ENCODE data around the gene EXOC6B.

EXOC6B gene

DNA sequence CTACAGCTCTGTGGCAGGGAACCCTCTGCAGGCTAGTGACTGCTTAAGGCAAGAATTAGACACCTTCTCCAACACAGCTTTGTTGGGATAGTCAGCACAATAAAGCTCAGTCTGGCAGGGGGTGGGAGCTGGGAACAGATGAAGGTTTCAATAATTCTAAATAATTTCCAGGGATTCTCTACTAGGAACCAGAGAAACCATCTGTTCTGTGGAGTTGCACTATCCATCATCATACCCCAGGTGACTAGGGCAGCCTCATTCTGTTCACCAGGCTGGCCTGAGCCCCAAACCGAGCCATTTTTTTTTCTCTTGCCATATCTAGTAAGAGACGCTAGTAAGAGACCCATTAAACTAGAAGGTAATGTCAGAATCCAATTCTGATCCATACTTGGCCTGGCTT is 642.4 kb downstream of the EXOC6B start:
- no peak for TF ChIP-seq POLR2AphosphoS5 (IDR thresholded peaks at IDR 0.05; ENCODE audit: borderline replicate concordance, low read depth, low read length)
- Histone ChIP-seq H3K4me3 (no peak overlapping the region), H3K9ac (ENCODE audit: insufficient read length) (no peak overlapping the region)

DNA sequence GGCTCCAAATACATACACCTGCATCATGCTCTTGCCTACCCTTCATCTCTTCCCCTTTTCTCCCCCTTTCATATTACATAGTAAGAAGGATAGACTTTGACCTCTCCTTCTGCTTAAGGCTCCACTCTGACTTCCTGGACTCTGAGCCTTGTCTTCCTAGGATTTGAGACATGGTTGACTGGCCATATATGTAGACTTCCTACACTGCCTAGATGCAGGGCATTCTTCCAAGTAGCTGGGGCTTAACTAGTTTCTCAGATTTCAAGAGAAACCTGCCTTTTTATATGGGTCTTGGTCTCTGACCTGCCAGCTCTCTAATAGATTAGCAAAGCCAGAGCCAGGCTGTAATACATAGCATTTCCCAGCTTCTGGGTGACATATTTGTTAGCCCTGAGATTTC is 642.8 kb downstream of the EXOC6B start:
- H3K4me3 ChIP-seq = no peak overlapping the region
- TF ChIP-seq EZH2 (IDR thresholded peaks at IDR 0.05) = no peak
- no peak for TF ChIP-seq FOXP2 (optimal IDR thresholded peaks at IDR 0.05; ENCODE audit: control extremely low read depth, extremely low read length, insufficient read depth)
- no peak for TF ChIP-seq POLR2AphosphoS5 (IDR thresholded peaks at IDR 0.05; ENCODE audit: borderline replicate concordance, low read depth, low read length)
- no peak overlapping the region for H3K9ac ChIP-seq (ENCODE audit: insufficient read length)
- H3K36me3 ChIP-seq (ENCODE audit: insufficient read depth, low read length) = peaks cover 3% of the 10 kb centered on the region; the same call in 1 of the 2 replicates
- H3K9me3 ChIP-seq (ENCODE audit: low read depth, low read length) = no peaks in the 10 kb centered on the region
- H3K27ac ChIP-seq = no peak overlapping the region
- no peak for DNase-seq (ENCODE audit: low read depth, low spot score)

More for the DNA sequence above, 642.4 kb downstream of the EXOC6B start:
- Histone ChIP-seq H3K9me3 (ENCODE audit: low read depth, low read length) (no peaks in the 10 kb centered on the region), H3K36me3 (ENCODE audit: insufficient read depth, low read length) (peaks cover 3% of the 10 kb centered on the region; the same call in 1 of the 2 replicates), H3K27ac (no peak overlapping the region)
- DNase-seq (ENCODE audit: low read depth, low spot score) = no peak

DNA sequence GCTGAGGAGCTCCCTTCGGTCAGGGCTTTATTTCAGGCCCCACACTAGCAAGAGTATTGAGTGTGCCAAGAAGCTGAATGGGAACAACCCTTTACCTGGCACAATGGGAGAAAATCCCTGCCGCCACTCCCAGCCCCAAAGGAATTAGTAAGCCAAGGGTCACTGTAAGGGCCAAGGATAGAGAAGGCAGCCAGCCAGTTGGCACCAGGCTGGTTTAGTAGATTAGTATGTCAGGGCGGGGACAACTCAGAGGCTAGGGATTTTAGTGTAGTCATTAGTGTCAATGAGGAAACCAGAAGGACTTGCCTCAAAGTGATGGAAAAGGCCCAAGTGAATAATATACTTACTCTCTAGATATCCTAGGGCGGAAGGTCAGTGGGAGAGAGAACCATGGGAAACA is 643.3 kb downstream of the EXOC6B start:
- Histone ChIP-seq H3K4me3 (no peak overlapping the region), H3K36me3 (ENCODE audit: insufficient read depth, low read length) (peaks cover 3% of the 10 kb centered on the region; the same call in 1 of the 2 replicates), H3K27ac (no peak overlapping the region), H3K9ac (ENCODE audit: insufficient read length) (no peak overlapping the region), H3K9me3 (ENCODE audit: low read depth, low read length) (no peaks in the 10 kb centered on the region)
- TF ChIP-seq FOXP2 (optimal IDR thresholded peaks at IDR 0.05; ENCODE audit: control extremely low read depth, extremely low read length, insufficient read depth) (no peak), POLR2AphosphoS5 (IDR thresholded peaks at IDR 0.05; ENCODE audit: borderline replicate concordance, low read depth, low read length) (no peak), EZH2 (IDR thresholded peaks at IDR 0.05) (no peak)
- no peak for DNase-seq (ENCODE audit: low read depth, low spot score)

DNA sequence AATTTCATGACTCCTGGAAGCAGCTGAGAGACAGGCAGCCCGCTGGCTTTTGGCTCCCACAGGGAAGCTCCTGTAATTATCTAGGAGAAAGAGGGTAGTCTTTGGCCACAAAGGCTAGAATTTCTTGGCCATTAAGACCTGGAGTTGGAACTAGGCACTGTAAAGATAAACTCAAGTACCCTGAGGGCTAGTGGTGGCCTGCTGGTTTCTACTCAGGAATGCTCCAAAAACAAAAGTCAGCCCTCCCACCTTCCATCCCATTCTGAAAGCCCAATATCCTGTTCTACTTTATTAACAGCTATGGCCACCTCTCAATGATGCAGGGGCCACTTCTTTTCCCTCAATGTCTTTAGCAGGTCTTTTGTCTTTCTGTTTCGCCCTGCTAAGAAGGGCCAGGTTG is 644.2 kb downstream of the EXOC6B start:
- H3K36me3 ChIP-seq (ENCODE audit: insufficient read depth, low read length) = peaks cover 3% of the 10 kb centered on the region; the same call in 1 of the 2 replicates
- H3K9me3 ChIP-seq (ENCODE audit: low read depth, low read length) = no peaks in the 10 kb centered on the region
- H3K9ac ChIP-seq (ENCODE audit: insufficient read length) = no peak overlapping the region
- H3K4me3 ChIP-seq = no peak overlapping the region
- H3K27ac ChIP-seq = no peak overlapping the region
- no peak for TF ChIP-seq FOXP2 (optimal IDR thresholded peaks at IDR 0.05; ENCODE audit: control extremely low read depth, extremely low read length, insufficient read depth)
- no peak for TF ChIP-seq EZH2 (IDR thresholded peaks at IDR 0.05)
- no peak for TF ChIP-seq POLR2AphosphoS5 (IDR thresholded peaks at IDR 0.05; ENCODE audit: borderline replicate concordance, low read depth, low read length)
- no peak for DNase-seq (ENCODE audit: low read depth, low spot score)

DNA sequence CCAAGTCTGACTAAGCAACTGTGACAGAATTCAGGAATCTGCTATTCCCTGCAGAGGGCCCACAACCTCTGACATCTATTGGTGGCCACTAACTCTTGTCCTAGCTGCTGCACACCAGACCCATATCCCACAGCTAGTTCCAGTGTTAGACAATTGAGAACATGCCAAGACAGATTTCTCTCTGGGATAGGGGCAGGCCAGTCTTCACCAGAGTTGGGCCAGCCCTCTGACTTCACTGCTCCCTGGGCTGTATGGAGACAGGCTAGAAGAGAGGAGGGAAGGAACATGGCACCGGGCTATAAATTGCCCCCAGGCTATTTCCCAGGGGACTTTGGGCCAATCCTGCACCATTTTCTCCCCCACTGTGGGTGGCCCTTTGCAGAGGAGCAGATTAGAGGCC is 645.5 kb downstream of the EXOC6B start:
- DNase-seq (ENCODE audit: low read depth, low spot score) = no peak
- Histone ChIP-seq H3K9me3 (ENCODE audit: low read depth, low read length) (no peaks in the 10 kb centered on the region), H3K27ac (no peak overlapping the region), H3K36me3 (ENCODE audit: insufficient read depth, low read length) (peaks cover 6% of the 10 kb centered on the region; the same call in 1 of the 2 replicates), H3K4me3 (no peak overlapping the region), H3K9ac (ENCODE audit: insufficient read length) (no peak overlapping the region)
- no peak for TF ChIP-seq POLR2AphosphoS5 (IDR thresholded peaks at IDR 0.05; ENCODE audit: borderline replicate concordance, low read depth, low read length)
- TF ChIP-seq FOXP2 (optimal IDR thresholded peaks at IDR 0.05; ENCODE audit: control extremely low read depth, extremely low read length, insufficient read depth) = no peak
- TF ChIP-seq EZH2 (IDR thresholded peaks at IDR 0.05) = no peak

DNA sequence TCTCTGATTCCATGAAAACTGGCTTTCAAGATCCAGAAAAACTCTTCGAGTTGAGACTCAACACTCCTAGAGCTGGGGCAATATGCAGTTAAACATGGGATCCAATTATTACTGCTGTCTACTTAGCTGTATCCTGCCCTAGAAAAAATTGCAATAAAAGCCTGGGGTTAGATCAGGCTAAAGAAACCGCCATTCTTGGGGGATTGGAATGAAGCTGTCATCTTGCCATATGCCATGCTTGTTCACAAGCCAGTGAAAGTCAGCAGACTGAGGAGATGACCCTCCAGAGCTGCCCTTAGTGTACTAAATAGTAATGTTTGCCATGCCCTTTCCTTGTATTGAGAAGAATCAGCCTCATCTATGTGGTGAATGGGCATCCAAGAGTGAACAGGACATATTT is 647.3 kb downstream of the EXOC6B start:
- peaks cover 6% of the 10 kb centered on the region; the same call in 1 of the 2 replicates for H3K36me3 ChIP-seq (ENCODE audit: insufficient read depth, low read length)
- DNase-seq (ENCODE audit: low read depth, low spot score) = no peak
- H3K4me3 ChIP-seq = no peak overlapping the region
- no peaks in the 10 kb centered on the region for H3K9me3 ChIP-seq (ENCODE audit: low read depth, low read length)
- no peak overlapping the region for H3K27ac ChIP-seq
- no peak overlapping the region for H3K9ac ChIP-seq (ENCODE audit: insufficient read length)
- TF ChIP-seq FOXP2 (optimal IDR thresholded peaks at IDR 0.05; ENCODE audit: control extremely low read depth, extremely low read length, insufficient read depth) = no peak

DNA sequence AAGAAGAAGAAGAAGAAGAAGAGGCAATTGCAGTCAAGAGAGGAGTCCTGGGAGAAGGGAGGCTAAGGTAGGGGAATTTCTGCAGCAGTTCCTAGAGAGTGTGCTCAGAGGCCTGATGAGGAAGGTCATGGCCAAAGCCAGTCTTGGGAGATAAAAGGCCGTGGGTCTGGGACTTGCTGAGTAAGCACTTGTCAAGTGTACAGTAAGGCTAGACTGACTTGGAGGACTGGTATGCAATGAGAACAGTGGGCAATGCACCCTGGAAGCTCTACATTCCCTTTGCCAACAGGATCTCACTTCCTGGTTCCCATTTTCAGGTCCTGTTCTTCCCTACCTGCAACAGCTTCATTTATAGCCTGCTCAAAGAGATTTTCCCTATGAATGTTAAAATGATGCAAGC is 649.6 kb downstream of the EXOC6B start:
- no peak for DNase-seq (ENCODE audit: low read depth, low spot score)
- Histone ChIP-seq H3K36me3 (ENCODE audit: insufficient read depth, low read length) (peaks cover 6% of the 10 kb centered on the region; the same call in 1 of the 2 replicates), H3K9ac (ENCODE audit: insufficient read length) (no peak overlapping the region), H3K9me3 (ENCODE audit: low read depth, low read length) (no peaks in the 10 kb centered on the region), H3K4me3 (no peak overlapping the region), H3K27ac (no peak overlapping the region)
- no peak for TF ChIP-seq POLR2AphosphoS5 (IDR thresholded peaks at IDR 0.05; ENCODE audit: borderline replicate concordance, low read depth, low read length)
- no peak for TF ChIP-seq FOXP2 (optimal IDR thresholded peaks at IDR 0.05; ENCODE audit: control extremely low read depth, extremely low read length, insufficient read depth)
- no peak for TF ChIP-seq EZH2 (IDR thresholded peaks at IDR 0.05)

DNA sequence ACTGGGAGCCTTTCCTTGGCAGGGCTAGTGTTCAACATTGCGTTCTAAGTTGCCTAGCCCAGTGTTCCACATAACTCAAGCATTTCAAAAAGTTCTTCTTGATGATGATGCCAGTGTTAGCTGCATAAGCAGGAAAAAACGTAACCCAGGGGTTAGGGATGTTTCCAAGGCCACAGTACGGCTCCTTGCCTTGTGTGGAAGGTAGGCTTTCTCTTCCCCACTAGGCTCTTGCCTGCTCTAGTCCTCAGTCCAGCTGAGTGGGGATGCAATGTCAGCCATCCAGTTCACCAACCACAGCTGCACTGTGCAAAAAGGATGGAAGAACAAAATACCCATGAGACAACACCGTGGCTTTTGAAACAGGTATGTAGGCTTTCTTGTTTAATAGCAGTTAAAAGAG is 650.2 kb downstream of the EXOC6B start:
- H3K4me3 ChIP-seq = no peak overlapping the region

DNA sequence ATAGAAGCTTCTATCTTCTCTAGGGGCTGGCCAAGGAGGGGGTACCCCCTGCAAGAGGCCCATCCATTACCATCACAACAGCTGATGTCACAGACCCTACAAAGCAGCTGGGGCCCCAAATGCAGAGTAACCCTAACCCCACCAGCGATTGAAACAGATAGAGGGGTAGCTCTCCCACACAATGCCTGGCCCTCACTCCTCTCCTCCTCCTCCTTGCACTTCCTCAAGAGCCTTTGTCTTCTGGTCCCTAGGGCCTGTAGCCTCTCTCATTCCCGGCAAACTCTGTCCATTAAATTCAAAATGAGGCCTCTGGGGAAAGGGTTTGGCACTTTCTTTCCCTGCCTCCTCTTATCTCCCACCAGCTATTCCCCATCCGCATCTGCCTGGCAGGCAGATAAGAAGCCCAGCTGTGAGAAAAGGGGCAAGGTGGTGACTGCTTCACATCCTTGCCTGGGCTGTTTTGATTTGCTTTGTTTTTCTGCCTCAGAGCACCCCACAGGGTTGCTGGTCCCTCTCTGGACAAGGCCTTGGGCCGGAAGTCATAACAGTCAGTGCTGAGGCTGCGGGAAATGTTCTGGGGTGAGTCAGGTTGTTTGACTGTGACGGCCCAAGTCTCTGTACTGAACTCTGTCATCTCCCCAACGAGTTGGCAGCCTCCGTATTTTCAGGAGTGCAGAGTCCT is 652.1 kb downstream of the EXOC6B start:
- Histone ChIP-seq H3K4me3 (no peak overlapping the region), H3K27ac (no peak overlapping the region), H3K36me3 (ENCODE audit: insufficient read depth, low read length) (peaks cover 4% of the 10 kb centered on the region; the same call in 1 of the 2 replicates), H3K9me3 (ENCODE audit: low read depth, low read length) (no peaks in the 10 kb centered on the region), H3K9ac (ENCODE audit: insufficient read length) (no peak overlapping the region)
- TF ChIP-seq POLR2AphosphoS5 (IDR thresholded peaks at IDR 0.05; ENCODE audit: borderline replicate concordance, low read depth, low read length) = no peak
- TF ChIP-seq FOXP2 (optimal IDR thresholded peaks at IDR 0.05; ENCODE audit: control extremely low read depth, extremely low read length, insufficient read depth) = no peak
- TF ChIP-seq EZH2 (IDR thresholded peaks at IDR 0.05) = no peak
- DNase-seq (ENCODE audit: low read depth, low spot score) = no peak

More for the DNA sequence above, 650.2 kb downstream of the EXOC6B start:
- DNase-seq (ENCODE audit: low read depth, low spot score) = no peak
- Histone ChIP-seq H3K36me3 (ENCODE audit: insufficient read depth, low read length) (peaks cover 6% of the 10 kb centered on the region; the same call in 1 of the 2 replicates), H3K9me3 (ENCODE audit: low read depth, low read length) (no peaks in the 10 kb centered on the region), H3K9ac (ENCODE audit: insufficient read length) (no peak overlapping the region), H3K27ac (no peak overlapping the region)
- TF ChIP-seq FOXP2 (optimal IDR thresholded peaks at IDR 0.05; ENCODE audit: control extremely low read depth, extremely low read length, insufficient read depth) (no peak), POLR2AphosphoS5 (IDR thresholded peaks at IDR 0.05; ENCODE audit: borderline replicate concordance, low read depth, low read length) (no peak), EZH2 (IDR thresholded peaks at IDR 0.05) (no peak)

Measured in SK-N-MC (cell line).